Mesothelial cell of epicardium (in vitro differentiated cells): Measurements from ENCODE around the gene GPRIN3. TPM values are rescaled to one million over a fixed set of nuclear protein-coding genes. Genes with fewer than 3 reads are reported as not detected.

Experiments
- DNase-seq, 2 experiments: peaks; one replicate each; pipeline ENCODE4 v3.0.0; 2021; ENCODE audit warnings: low spot score in 2 of 2; ENCODE audit not compliant: unreplicated experiment in 2 of 2
- H3K27ac Mint-ChIP-seq: 2 replicates; pipeline ENCODE4 v1.8.0; 2021; ENCODE audit warnings: mixed read lengths
- H3K27me3 Mint-ChIP-seq: 2 replicates; pipeline ENCODE4 v1.8.0; 2021; ENCODE audit warnings: low read depth, mixed read lengths
- H3K36me3 Mint-ChIP-seq: 2 replicates; pipeline ENCODE4 v1.8.0; 2021; ENCODE audit warnings: mixed read lengths
- H3K4me1 Mint-ChIP-seq: 2 replicates; pipeline ENCODE4 v1.8.0; 2021; ENCODE audit warnings: mixed read lengths
- H3K4me3 Mint-ChIP-seq: 2 replicates; pipeline ENCODE4 v1.8.0; 2021; ENCODE audit warnings: mild to moderate bottlenecking, moderate library complexity, mixed read lengths
- H3K9me3 Mint-ChIP-seq: 2 replicates; pipeline ENCODE4 v1.8.0; 2021; ENCODE audit warnings: mixed read lengths
- total RNA-seq: library from RNA; stranded (reverse); gene quantifications from 3 replicates; pipeline ENCODE4 v1.2.1, GENCODE V29; 2021
- TF ChIP-seq, protein P1 (sequence below): fragments of 200-600 bp; sonication (generic); IDR thresholded peaks from one replicate; pipeline ENCODE4 v1.5.0; 2021; ENCODE audit warnings: antibody characterized with exemption; ENCODE audit not compliant: unreplicated experiment

GPRIN3 gene
- total RNA-seq, 1 donor from 2014 or later: 1.5 TPM

GRCh38 chr4:89217604-89218003 lies 90.0 kb downstream of the GPRIN3 start:
- Mint-ChIP-seq H3K4me1 (peaks cover 11% of the 10 kb centered on the region), H3K9me3 (peaks cover under 1% of the 10 kb centered on the region), H3K27ac (no peak overlapping the region), H3K27me3 (peaks cover 6% of the 10 kb centered on the region), H3K36me3 (no peaks in the 10 kb centered on the region), H3K4me3 (no peak overlapping the region)
- TF ChIP-seq, protein P1, sequence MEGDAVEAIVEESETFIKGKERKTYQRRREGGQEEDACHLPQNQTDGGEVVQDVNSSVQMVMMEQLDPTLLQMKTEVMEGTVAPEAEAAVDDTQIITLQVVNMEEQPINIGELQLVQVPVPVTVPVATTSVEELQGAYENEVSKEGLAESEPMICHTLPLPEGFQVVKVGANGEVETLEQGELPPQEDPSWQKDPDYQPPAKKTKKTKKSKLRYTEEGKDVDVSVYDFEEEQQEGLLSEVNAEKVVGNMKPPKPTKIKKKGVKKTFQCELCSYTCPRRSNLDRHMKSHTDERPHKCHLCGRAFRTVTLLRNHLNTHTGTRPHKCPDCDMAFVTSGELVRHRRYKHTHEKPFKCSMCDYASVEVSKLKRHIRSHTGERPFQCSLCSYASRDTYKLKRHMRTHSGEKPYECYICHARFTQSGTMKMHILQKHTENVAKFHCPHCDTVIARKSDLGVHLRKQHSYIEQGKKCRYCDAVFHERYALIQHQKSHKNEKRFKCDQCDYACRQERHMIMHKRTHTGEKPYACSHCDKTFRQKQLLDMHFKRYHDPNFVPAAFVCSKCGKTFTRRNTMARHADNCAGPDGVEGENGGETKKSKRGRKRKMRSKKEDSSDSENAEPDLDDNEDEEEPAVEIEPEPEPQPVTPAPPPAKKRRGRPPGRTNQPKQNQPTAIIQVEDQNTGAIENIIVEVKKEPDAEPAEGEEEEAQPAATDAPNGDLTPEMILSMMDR: no peak
- DNase-seq: no peak

GRCh38 chr4:89216866-89217265 lies 90.7 kb downstream of the GPRIN3 start:
- peaks cover 6% of the 10 kb centered on the region for H3K27me3 Mint-ChIP-seq
- H3K9me3 Mint-ChIP-seq: peaks cover 4% of the 10 kb centered on the region
- no peak overlapping the region for H3K4me3 Mint-ChIP-seq
- DNase-seq: no peak
- H3K27ac Mint-ChIP-seq: no peak overlapping the region
- no peaks in the 10 kb centered on the region for H3K36me3 Mint-ChIP-seq
- TF ChIP-seq, protein P1: no peak
- H3K4me1 Mint-ChIP-seq: peaks cover 16% of the 10 kb centered on the region

DNA sequence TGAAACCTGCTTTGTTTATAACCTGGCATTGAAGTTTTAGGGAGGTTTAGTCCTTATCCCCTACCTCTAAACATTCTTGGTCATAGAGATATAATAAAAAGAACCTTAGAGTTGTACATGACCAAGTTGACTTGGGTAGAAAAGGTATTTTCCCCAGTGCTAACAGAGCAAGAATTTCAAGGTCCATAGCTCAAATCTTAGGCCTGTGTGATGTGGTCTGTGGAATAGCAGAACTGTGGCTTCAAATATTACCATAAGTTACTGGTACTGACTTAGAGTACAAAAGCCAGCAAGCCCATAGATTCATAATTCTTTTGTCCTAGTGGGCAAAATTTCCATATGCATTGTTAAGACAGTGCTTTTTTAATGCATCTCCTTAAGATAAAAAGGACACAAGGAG lies 91.2 kb downstream of the GPRIN3 start:
- DNase-seq: no peak
- peaks cover 6% of the 10 kb centered on the region for H3K9me3 Mint-ChIP-seq
- peaks cover 6% of the 10 kb centered on the region for H3K27me3 Mint-ChIP-seq
- H3K27ac Mint-ChIP-seq: no peak overlapping the region
- H3K36me3 Mint-ChIP-seq: no peaks in the 10 kb centered on the region
- H3K4me1 Mint-ChIP-seq: peaks cover 16% of the 10 kb centered on the region
- no peak overlapping the region for H3K4me3 Mint-ChIP-seq
- TF ChIP-seq, protein P1: no peak

DNA sequence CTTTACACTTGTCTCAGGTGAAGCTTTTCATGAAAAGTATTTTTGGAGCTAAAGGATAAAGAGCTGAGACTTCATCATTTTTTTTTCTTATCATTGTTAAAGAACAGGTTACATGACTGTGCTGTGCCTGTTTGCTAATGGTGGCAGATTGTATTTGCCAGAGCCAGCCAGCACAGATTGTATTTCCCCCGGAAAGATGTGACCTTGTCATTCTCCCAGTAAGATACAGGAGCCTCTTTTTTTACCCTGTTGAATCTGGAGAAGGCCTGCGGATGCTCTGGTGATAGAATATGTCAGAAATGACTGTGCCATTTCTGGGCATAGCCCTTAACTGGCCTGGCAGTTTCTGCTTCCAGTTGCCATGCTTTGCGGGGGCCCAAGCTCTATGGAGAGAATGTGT lies 91.9 kb downstream of the GPRIN3 start:
- peaks cover 16% of the 10 kb centered on the region for H3K4me1 Mint-ChIP-seq
- DNase-seq: no peak
- H3K36me3 Mint-ChIP-seq: no peaks in the 10 kb centered on the region
- peaks cover 6% of the 10 kb centered on the region for H3K27me3 Mint-ChIP-seq
- TF ChIP-seq, protein P1: no peak
- H3K9me3 Mint-ChIP-seq: peaks cover 7% of the 10 kb centered on the region
- H3K4me3 Mint-ChIP-seq: no peak overlapping the region
- no peak overlapping the region for H3K27ac Mint-ChIP-seq

GRCh38 chr4:89214308-89214707 lies 93.3 kb downstream of the GPRIN3 start:
- no peak overlapping the region for H3K27ac Mint-ChIP-seq
- H3K9me3 Mint-ChIP-seq: peaks cover 18% of the 10 kb centered on the region
- TF ChIP-seq, protein P1: no peak

GRCh38 chr4:89213382-89213701 lies 94.3 kb downstream of the GPRIN3 start:
- H3K4me3 Mint-ChIP-seq: no peak overlapping the region
- peaks cover 7% of the 10 kb centered on the region for H3K27me3 Mint-ChIP-seq
- H3K27ac Mint-ChIP-seq: no peak overlapping the region
- peaks cover 24% of the 10 kb centered on the region for H3K9me3 Mint-ChIP-seq
- peaks cover 3% of the 10 kb centered on the region for H3K36me3 Mint-ChIP-seq
- no peak for DNase-seq
- peaks cover 16% of the 10 kb centered on the region for H3K4me1 Mint-ChIP-seq
- TF ChIP-seq, protein P1: no peak

More at GRCh38 chr4:89214308-89214707, 93.3 kb downstream of the GPRIN3 start:
- Mint-ChIP-seq H3K4me3 (no peak overlapping the region), H3K27me3 (peaks cover 7% of the 10 kb centered on the region), H3K4me1 (peaks cover 16% of the 10 kb centered on the region), H3K36me3 (no peaks in the 10 kb centered on the region)
- DNase-seq: no peak
